Neural progenitor cell (in vitro differentiated cells): ENCODE results near the gene NAA35. TPM values are rescaled to one million over a fixed set of nuclear protein-coding genes. Genes with fewer than 3 reads are reported as not detected.

Source experiments
- DNase-seq: peaks from one replicate; pipeline ENCODE4 v3.0.0-alpha.2; 2016; ENCODE audit warnings: low spot score
- H2AFZ ChIP-seq: fragments of 200-600 bp; sonication (generic); replicated peaks from 2 replicates; pipeline ENCODE4 v1.6.1; 2016; ENCODE audit warnings: antibody characterized with exemption
- H3F3A ChIP-seq: fragments of 200-600 bp; sonication (generic); 2 replicates; pipeline ENCODE4 v1.6.1; 2016; ENCODE audit warnings: antibody characterized with exemption, low read depth
- H3K27ac ChIP-seq: fragments of 200-600 bp; sonication (generic); 2 replicates; pipeline ENCODE4 v1.5.1; 2016; ENCODE audit warnings: mild to moderate bottlenecking
- H3K27me3 ChIP-seq: fragments of 200-600 bp; sonication (generic); 2 replicates; pipeline ENCODE4 v1.6.1; 2016; ENCODE audit warnings: mild to moderate bottlenecking, moderate library complexity
- H3K36me3 ChIP-seq: fragments of 200-600 bp; sonication (generic); 2 replicates; pipeline ENCODE4 v1.5.1; 2016
- H3K4me1 ChIP-seq: fragments of 200-600 bp; sonication (generic); 2 replicates; pipeline ENCODE4 v1.6.1; 2016; ENCODE audit warnings: mixed run types
- H3K4me2 ChIP-seq: fragments of 200-600 bp; sonication (generic); 2 replicates; pipeline ENCODE4 v1.6.1; 2016
- H3K4me3 ChIP-seq: fragments of 200-600 bp; sonication (generic); 2 replicates; pipeline ENCODE4 v1.5.1; 2016
- H3K79me2 ChIP-seq: fragments of 200-600 bp; sonication (generic); 2 replicates; pipeline ENCODE4 v1.6.1; 2016; ENCODE audit warnings: low read depth
- H3K9ac ChIP-seq: fragments of 200-600 bp; sonication (generic); 2 replicates; pipeline ENCODE4 v1.6.1; 2016
- H3K9me3 ChIP-seq: fragments of 200-600 bp; sonication (generic); 2 replicates; pipeline ENCODE4 v1.5.1; 2016; ENCODE audit warnings: low read depth
- H4K20me1 ChIP-seq: fragments of 200-600 bp; sonication (generic); 2 replicates; pipeline ENCODE4 v1.6.1; 2016; ENCODE audit warnings: low read depth
- H3K27ac Mint-ChIP-seq: 3 replicates; pipeline ENCODE4 v1.8.0; 2021; ENCODE audit warnings: mixed read lengths
- H3K27me3 Mint-ChIP-seq: 2 replicates; pipeline ENCODE4 v1.8.0; 2022; ENCODE audit warnings: low read depth, mild to moderate bottlenecking, inconsistent platforms, moderate library complexity, mixed read lengths; ENCODE audit not compliant: insufficient read depth
- H3K36me3 Mint-ChIP-seq: 3 replicates; pipeline ENCODE4 v1.8.0; 2021; ENCODE audit warnings: mixed read lengths
- H3K4me1 Mint-ChIP-seq: 3 replicates; pipeline ENCODE4 v1.8.0; 2021; ENCODE audit warnings: mixed read lengths
- H3K4me3 Mint-ChIP-seq: 3 replicates; pipeline ENCODE4 v1.8.0; 2021; ENCODE audit warnings: mild to moderate bottlenecking, moderate library complexity, mixed read lengths
- H3K9me3 Mint-ChIP-seq: 3 replicates; pipeline ENCODE4 v1.8.0; 2020; ENCODE audit warnings: mixed read lengths
- CTCF ChIP-seq: fragments of 200-600 bp; sonication (generic); IDR thresholded peaks from 2 replicates; pipeline ENCODE4 v1.5.1; 2017; ENCODE audit warnings: antibody characterized with exemption, mild to moderate bottlenecking
- EZH2 ChIP-seq: fragments of 200-600 bp; sonication (generic); IDR thresholded peaks from 2 replicates; pipeline ENCODE4 v1.6.1; 2017; ENCODE audit warnings: antibody characterized with exemption, mild to moderate bottlenecking, moderate library complexity
- EZH2phosphoT487 ChIP-seq: fragments of 200-600 bp; sonication (generic); IDR thresholded peaks from 2 replicates; pipeline ENCODE4 v1.6.1; 2017; ENCODE audit warnings: antibody characterized with exemption
- total RNA-seq: library from RNA; depleted of rRNA; stranded (reverse); fragments of >200 nt; gene quantifications from 2 replicates; pipeline ENCODE4 v1.2.3, GENCODE V29; 2015; ENCODE audit warnings: low replicate concordance

The NAA35 gene
- total RNA-seq, 1 donor from 2014 or later = 60.7 TPM

GRCh38 chr9:86045654-86046053, 104.7 kb downstream of the NAA35 start:
- TF ChIP-seq EZH2phosphoT487 (no peak), EZH2 (no peak), CTCF (no peak)
- Histone ChIP-seq H3K79me2 (no peaks in the 10 kb centered on the region), H3K36me3 (no peaks in the 10 kb centered on the region), H2AFZ (no peak overlapping the region), H3K4me3 (no peak overlapping the region), H3K9me3 (no peaks in the 10 kb centered on the region), H3K27ac (no peak overlapping the region), H4K20me1 (no peaks in the 10 kb centered on the region), H3K9ac (no peak overlapping the region), H3F3A (peaks cover 6% of the 10 kb centered on the region), H3K4me2 (no peak overlapping the region), H3K4me1 (no peaks in the 10 kb centered on the region), H3K27me3 (no peaks in the 10 kb centered on the region)
- Mint-ChIP-seq H3K36me3 (peaks cover 33% of the 10 kb centered on the region), H3K27me3 (peaks cover 5% of the 10 kb centered on the region), H3K9me3 (peaks cover 2% of the 10 kb centered on the region), H3K4me1 (peaks cover 3% of the 10 kb centered on the region), H3K27ac (no peak overlapping the region), H3K4me3 (no peak overlapping the region)
- no peak for DNase-seq

DNA sequence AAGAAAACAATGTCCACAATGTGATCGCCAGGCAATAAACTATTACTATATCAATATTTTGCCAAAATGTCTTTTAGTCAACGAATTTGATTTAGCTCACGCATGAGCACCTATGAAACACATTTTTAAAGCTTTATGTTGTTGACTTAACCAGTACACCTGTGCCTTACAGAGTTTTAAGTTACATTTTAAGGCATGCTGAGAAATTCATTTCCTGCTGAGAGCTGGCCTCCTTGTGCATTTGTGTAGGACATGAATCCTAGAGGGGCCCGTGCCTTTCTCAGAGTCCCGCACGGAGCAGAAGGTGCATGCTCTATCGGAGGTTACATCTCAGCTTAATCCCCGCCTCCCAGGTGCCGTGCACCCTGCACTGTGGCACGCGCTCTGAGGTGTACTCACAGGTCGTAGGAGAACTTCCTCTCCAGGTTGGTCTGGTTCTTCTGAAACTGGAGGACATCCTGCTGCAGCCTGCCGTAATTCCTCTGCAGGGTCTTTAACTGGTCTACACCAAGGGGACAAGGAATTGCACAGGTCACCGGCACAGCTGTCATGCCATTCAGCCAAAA, 105.2 kb downstream of the NAA35 start:
- DNase-seq = no peak
- no peaks in the 10 kb centered on the region for H3K27me3 ChIP-seq
- no peaks in the 10 kb centered on the region for H3K36me3 ChIP-seq
- no peak overlapping the region for H3K4me3 ChIP-seq
- H4K20me1 ChIP-seq = no peaks in the 10 kb centered on the region
- H2AFZ ChIP-seq = no peak overlapping the region
- Mint-ChIP-seq H3K4me3 (no peak overlapping the region), H3K9me3 (no peaks in the 10 kb centered on the region), H3K4me1 (peaks cover 3% of the 10 kb centered on the region), H3K27ac (no peak overlapping the region), H3K36me3 (peaks cover 36% of the 10 kb centered on the region), H3K27me3 (peaks cover 5% of the 10 kb centered on the region)
- no peaks in the 10 kb centered on the region for H3K79me2 ChIP-seq
- H3F3A ChIP-seq = peaks cover 6% of the 10 kb centered on the region
- no peak overlapping the region for H3K9ac ChIP-seq
- H3K4me2 ChIP-seq = no peak overlapping the region
- no peaks in the 10 kb centered on the region for H3K4me1 ChIP-seq
- no peak for TF ChIP-seq EZH2phosphoT487
- TF ChIP-seq CTCF = no peak
- TF ChIP-seq EZH2 = no peak
- no peak overlapping the region for H3K27ac ChIP-seq
- no peaks in the 10 kb centered on the region for H3K9me3 ChIP-seq

- Histone ChIP-seq H4K20me1 (no peaks in the 10 kb centered on the region), H3K27ac (peak overlapping the region; percentile 37), H3F3A (peaks cover 6% of the 10 kb centered on the region), H3K79me2 (no peaks in the 10 kb centered on the region), H3K27me3 (no peaks in the 10 kb centered on the region), H3K9ac (no peak overlapping the region), H2AFZ (no peak overlapping the region), H3K4me3 (no peak overlapping the region), H3K36me3 (no peaks in the 10 kb centered on the region), H3K9me3 (no peaks in the 10 kb centered on the region), H3K4me2 (no peak overlapping the region), H3K4me1 (no peaks in the 10 kb centered on the region)
- Mint-ChIP-seq H3K27me3 (peaks cover 5% of the 10 kb centered on the region), H3K9me3 (no peaks in the 10 kb centered on the region), H3K27ac (peak overlapping the region; percentile 21), H3K4me1 (peaks cover 3% of the 10 kb centered on the region), H3K36me3 (peaks cover 42% of the 10 kb centered on the region), H3K4me3 (no peak overlapping the region)
- DNase-seq = peak; percentile 13
- TF ChIP-seq EZH2 (no peak), EZH2phosphoT487 (no peak), CTCF (no peak)
These were observed 106.0 kb downstream of the NAA35 start for GRCh38 chr9:86046930-86047341.
